Transverse colon (tissue), 4 donors: ENCODE results near the gene CLEC6A. TPM values are rescaled to one million over a fixed set of nuclear protein-coding genes. Genes with fewer than 3 reads are reported as not detected.
"Not testable (repeated sequence)": the region's sequence is repeated elsewhere in the genome, so short reads cannot be mapped to it uniquely, and the experiment has no call there.

Experiments used
- DNase-seq: peaks from one replicate; pipeline ENCODE4 v3.0.0-alpha.2; 2019
- H3K27ac ChIP-seq, 4 donors: fragments of 200-600 bp; sonication (generic); 2 replicates each; pipeline ENCODE4 v1.5.1; 2016 to 2018; ENCODE audit warnings: inconsistent platforms in 4 of 4
- H3K27me3 ChIP-seq: fragments of 200-600 bp; sonication (generic); 2 replicates; pipeline ENCODE4 v1.5.1; 2017; ENCODE audit warnings: inconsistent platforms
- H3K36me3 ChIP-seq, 4 donors: fragments of 200-600 bp; sonication (generic); 2 replicates each; pipeline ENCODE4 v1.5.1; 2017 to 2019; ENCODE audit warnings: inconsistent platforms in 4 of 4
- H3K4me1 ChIP-seq, 4 donors: fragments of 200-600 bp; sonication (generic); 2 replicates each; pipeline ENCODE4 v1.5.1; 2017 to 2020; ENCODE audit warnings: inconsistent platforms in 4 of 4
- H3K4me3 ChIP-seq, 4 donors: fragments of 200-600 bp; sonication (generic); 1 replicate in 1 of 4; 2 replicates in 3 of 4; pipeline versions ENCODE4 v1.5.1 to v1.6.1; 2017 to 2019; ENCODE audit warnings: inconsistent platforms in 4 of 4
- H3K9me3 ChIP-seq, 2 donors: fragments of 200-600 bp; sonication (generic); 2 replicates each; pipeline ENCODE4 v1.5.1; 2017 to 2019; ENCODE audit warnings: inconsistent platforms in 2 of 2
- EP300 ChIP-seq: sonication (generic); formaldehyde crosslinking; IDR thresholded peaks from one replicate; pipeline ENCODE4 v1.6.1; 2017; ENCODE audit warnings: antibody characterized with exemption, low read depth
- POLR2A ChIP-seq: fragments of 450-650 bp; IDR thresholded peaks from one replicate; pipeline ENCODE4 v1.6.1; 2016; ENCODE audit warnings: antibody characterized with exemption, mild to moderate bottlenecking, moderate library complexity
- POLR2AphosphoS5 ChIP-seq, 3 donors: sonication (generic); formaldehyde crosslinking; IDR thresholded peaks; one replicate each; pipeline ENCODE4 v1.6.1; 2016; ENCODE audit warnings: antibody characterized with exemption in 3 of 3
- WGBS, 2 donors: methylation state at CpG; one replicate each; pipeline ENCODE4 v1.1.5; 2018; ENCODE audit warnings: low coverage in 1 of 2; 5-methylcytosine and 5-hydroxymethylcytosine counted together
- in situ Hi-C, 4 donors: fragments of 200-750 bp; cut with MboI; loops; one replicate each; pipeline versions ENCODE4 v1.15.0 to v1.15.1; 2017; ENCODE audit warnings: low sequenced_read_pairs in 3 of 4, low pct_ligation_motif_present in 1 of 4, low pct_unique_long_range_greater_than_20kb in 1 of 4
- intact Hi-C: fragments of 100-400 bp; cut with DNase I; formaldehyde crosslinking; loops from one replicate; pipeline ENCODE4 v1.15.1; 2023; ENCODE audit warnings: low total_unique reads
- total RNA-seq, 4 donors: library from RNA; depleted of rRNA; stranded (reverse); fragments of >200 nt; gene quantifications; one replicate each; pipeline ENCODE4 v1.1.0, GENCODE V29; 2016
- TF ChIP-seq, protein P1 (sequence below), 5 experiments: fragments of 200-600 bp in 3 of 5; fragments of 450-650 bp in 2 of 5; sonication (generic) in 3 of 5; IDR thresholded peaks; 1 replicate in 2 of 5; 2 replicates in 3 of 5; pipeline ENCODE4 v1.5.1; 2016 to 2017; ENCODE audit warnings: antibody characterized with exemption in 5 of 5, inconsistent platforms in 3 of 5, mild to moderate bottlenecking in 2 of 5, moderate library complexity in 1 of 5

CLEC6A gene
- total RNA-seq, 4 donors from 2014 or later = not detected

DNA sequence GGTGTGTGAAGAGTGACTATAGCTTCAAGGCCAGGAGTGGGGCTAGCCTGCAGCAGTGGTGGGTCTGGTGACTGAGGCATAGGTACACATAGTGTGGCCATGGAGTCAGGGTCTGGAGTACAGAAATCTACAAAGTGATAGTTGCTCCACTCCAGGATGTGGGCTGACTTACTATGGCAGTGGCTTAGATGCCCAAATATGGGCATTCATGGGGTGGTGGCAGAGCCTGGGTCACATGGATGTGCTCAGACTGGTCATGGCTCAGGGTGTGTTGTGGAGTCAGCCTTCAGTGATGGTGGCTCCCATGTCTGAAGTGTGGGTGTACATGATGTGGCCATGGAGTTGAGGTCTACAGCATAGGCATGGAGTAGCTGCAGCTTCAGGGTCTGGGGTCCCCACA lies 27.3 kb downstream of the CLEC6A start:
- H3K36me3 ChIP-seq = no peaks in the 10 kb centered on the region
- H3K27ac ChIP-seq = no peak overlapping the region
- no peaks in the 10 kb centered on the region for H3K4me1 ChIP-seq
- TF ChIP-seq POLR2AphosphoS5 (IDR thresholded peaks at IDR 0.05) (no peak), EP300 (no peak), POLR2A (no peak)
- TF ChIP-seq, protein P1, sequence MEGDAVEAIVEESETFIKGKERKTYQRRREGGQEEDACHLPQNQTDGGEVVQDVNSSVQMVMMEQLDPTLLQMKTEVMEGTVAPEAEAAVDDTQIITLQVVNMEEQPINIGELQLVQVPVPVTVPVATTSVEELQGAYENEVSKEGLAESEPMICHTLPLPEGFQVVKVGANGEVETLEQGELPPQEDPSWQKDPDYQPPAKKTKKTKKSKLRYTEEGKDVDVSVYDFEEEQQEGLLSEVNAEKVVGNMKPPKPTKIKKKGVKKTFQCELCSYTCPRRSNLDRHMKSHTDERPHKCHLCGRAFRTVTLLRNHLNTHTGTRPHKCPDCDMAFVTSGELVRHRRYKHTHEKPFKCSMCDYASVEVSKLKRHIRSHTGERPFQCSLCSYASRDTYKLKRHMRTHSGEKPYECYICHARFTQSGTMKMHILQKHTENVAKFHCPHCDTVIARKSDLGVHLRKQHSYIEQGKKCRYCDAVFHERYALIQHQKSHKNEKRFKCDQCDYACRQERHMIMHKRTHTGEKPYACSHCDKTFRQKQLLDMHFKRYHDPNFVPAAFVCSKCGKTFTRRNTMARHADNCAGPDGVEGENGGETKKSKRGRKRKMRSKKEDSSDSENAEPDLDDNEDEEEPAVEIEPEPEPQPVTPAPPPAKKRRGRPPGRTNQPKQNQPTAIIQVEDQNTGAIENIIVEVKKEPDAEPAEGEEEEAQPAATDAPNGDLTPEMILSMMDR (IDR thresholded peaks at IDR 0.05) = no peak
- intact Hi-C loops = no loop called here
- H3K27me3 ChIP-seq = no peaks in the 10 kb centered on the region
- in situ Hi-C loops = no loop called here
- no peak for DNase-seq
- no peaks in the 10 kb centered on the region for H3K9me3 ChIP-seq
- H3K4me3 ChIP-seq = no peak overlapping the region

DNA sequence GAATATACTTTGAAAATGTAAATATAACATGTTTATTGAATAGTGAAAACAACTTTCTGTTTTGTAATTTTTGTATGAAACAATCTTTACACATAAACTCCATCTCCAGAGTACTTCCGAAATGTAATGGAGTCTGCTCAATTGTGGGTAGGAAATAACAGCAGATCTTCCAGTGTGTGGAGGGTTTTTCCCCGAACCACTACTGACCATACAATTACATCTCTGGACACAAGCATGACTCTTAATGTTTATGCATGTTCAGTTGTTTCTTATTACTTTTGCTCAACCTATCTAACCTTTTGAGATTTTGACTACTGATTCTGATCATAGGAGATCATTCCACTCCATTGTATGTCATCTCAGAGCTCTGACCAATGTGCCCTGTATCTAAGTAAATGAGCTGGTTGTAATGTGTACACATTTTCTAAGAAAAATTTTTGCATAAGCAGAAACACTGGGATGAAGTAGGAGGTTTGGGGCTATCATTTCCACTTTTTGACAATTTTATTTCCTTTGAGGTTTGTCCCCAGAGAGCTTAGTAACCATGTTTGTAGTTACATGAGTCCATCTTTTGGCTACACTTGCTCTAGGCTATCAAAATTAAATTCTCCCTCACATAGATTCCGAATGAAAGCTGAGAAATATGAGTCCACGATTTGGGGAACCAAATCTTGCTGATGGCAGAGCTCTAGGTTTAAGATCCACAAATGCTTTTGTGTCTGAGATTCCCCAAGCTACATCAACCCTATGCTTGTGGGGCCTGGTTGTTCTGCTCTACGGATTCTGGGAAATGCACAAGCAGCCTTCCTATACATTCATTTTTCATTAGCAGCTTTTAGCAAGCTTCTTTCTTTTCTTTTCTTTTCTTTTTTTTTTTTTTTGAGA lies 36.1 kb downstream of the CLEC6A start:
- DNase-seq = no peak
- 80% methylated on average over 4 to 5 of the region's 5 CpGs for WGBS, 2 donors
- no peaks in the 10 kb centered on the region for H3K4me1 ChIP-seq
- no peaks in the 10 kb centered on the region for H3K9me3 ChIP-seq
- no peaks in the 10 kb centered on the region for H3K27me3 ChIP-seq
- H3K27ac ChIP-seq = no peak overlapping the region
- H3K36me3 ChIP-seq = no peaks in the 10 kb centered on the region
- TF ChIP-seq EP300 = no peak
- intact Hi-C loops = no loop called here
- no peak overlapping the region for H3K4me3 ChIP-seq
- in situ Hi-C loops = no loop called here

DNA sequence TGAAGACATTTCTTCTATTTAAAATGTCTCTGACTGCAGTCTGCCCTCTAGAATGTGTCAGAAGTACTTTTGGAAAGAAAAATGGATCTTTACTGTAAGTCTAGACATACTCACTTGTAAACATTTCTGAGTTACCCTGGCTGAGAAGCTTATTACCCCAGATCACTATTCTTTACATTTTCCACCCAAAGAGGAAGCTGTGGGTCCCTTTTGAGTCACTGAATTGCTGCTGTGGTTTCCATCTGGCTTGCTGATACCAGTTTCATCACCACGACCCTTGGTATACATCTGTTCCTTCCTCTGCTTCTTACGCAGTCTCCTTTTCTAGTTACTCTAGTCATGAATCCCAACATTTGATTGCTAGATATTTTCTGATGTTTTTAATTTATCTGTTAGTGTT lies 37.3 kb downstream of the CLEC6A start:
- intact Hi-C loops (no loop called here), in situ Hi-C loops (no loop called here)
- no peak for DNase-seq
- WGBS, 2 donors = 52 to 62% methylated on average over 1 of the region's 2 CpGs
- Histone ChIP-seq H3K27me3 (no peaks in the 10 kb centered on the region), H3K9me3 (no peaks in the 10 kb centered on the region), H3K4me1 (no peaks in the 10 kb centered on the region), H3K27ac (no peak overlapping the region), H3K4me3 (no peak overlapping the region), H3K36me3 (no peaks in the 10 kb centered on the region)
- TF ChIP-seq POLR2A = no peak
- no peak for TF ChIP-seq POLR2AphosphoS5 (IDR thresholded peaks at IDR 0.05)
- TF ChIP-seq, protein P1 (IDR thresholded peaks at IDR 0.05) = no peak
- no peak for TF ChIP-seq EP300

DNA sequence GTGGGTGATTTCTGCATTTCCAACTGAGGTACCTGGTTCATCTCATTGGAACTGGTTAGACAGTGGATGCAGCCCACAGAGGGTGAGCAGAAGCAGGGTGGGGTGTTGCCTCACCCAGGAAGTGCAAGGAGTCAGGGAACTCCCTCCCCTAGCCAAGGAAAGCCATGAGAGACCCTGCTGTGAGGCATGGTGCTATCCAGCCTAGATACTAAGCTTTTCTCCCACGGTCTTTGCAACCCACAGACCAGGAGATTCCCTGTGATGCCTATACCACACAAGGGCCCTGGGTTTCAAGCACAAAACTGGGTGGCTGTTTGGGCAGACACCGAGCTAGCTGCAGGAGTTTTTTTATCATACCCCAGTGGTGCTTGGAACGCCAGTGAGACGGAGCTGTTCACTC lies 39.9 kb downstream of the CLEC6A start:
- 80% methylated on average over 4 of the region's 4 CpGs; no CpG with 5 or more reads in 1 of the 2 donors for WGBS, 2 donors
- H3K27ac ChIP-seq, DNase-seq, H3K9me3 ChIP-seq, H3K36me3 ChIP-seq, H3K27me3 ChIP-seq, in situ Hi-C loops, H3K4me1 ChIP-seq, H3K4me3 ChIP-seq, intact Hi-C loops: not testable (repeated sequence)

DNA sequence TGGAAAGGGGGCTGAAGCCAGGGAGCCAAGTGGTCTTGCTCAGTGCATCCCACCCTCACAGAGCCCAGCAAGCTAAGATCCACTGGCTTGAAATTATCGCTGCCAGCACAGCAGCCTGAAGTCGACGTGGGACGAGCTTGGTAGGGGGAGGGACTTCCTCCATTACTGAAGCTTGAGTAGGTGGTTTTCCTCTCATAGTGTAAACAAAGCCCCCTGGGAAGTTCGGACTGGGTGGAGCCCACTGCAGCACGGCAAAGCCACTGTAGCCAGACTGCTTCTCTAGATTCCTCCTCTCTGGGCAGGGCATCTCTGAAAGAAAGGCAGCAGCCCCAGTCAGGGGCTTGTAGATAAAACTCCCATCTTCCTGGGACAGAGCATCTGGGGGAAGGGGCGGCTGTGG lies 40.3 kb downstream of the CLEC6A start:
- H3K36me3 ChIP-seq, intact Hi-C loops, H3K9me3 ChIP-seq, H3K4me3 ChIP-seq, in situ Hi-C loops, H3K27ac ChIP-seq, H3K27me3 ChIP-seq, DNase-seq, H3K4me1 ChIP-seq: not testable (repeated sequence)
- 61 to 100% methylated on average over 1 to 7 of the region's 7 CpGs for WGBS, 2 donors

DNA sequence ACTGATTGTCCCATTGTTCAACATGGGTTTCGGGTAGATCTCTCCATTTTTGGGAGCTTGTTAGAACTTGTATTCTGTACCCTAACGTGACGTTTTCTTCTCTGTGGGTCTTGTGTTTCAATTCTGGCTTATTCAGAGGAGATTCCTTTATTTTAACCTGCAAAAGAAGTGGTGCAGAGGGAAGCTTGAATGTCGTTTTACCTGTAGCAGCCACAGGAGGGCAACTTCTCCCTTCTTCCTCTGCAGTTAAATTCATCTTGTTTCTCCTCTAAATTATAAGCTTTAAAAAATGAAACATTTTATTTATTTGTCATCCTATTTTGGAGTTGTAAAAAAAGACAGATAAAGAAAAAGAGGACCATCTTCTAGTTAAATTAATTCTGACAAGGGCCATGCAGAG lies 43.9 kb downstream of the CLEC6A start:
- intact Hi-C loops (no loop called here), in situ Hi-C loops (no loop called here)
- no peak for TF ChIP-seq POLR2A
- no peak for TF ChIP-seq EP300
- no peak for TF ChIP-seq POLR2AphosphoS5 (IDR thresholded peaks at IDR 0.05)
- TF ChIP-seq, protein P1 (IDR thresholded peaks at IDR 0.05) = no peak
- no peak for DNase-seq
- no peaks in the 10 kb centered on the region for H3K27me3 ChIP-seq
- whole genome bisulfite sequencing, 2 donors = 40 to 55% methylated on average over 4 of the region's 4 CpGs
- H3K27ac ChIP-seq = no peak overlapping the region
- no peaks in the 10 kb centered on the region for H3K9me3 ChIP-seq
- no peak overlapping the region for H3K4me3 ChIP-seq
- no peaks in the 10 kb centered on the region for H3K36me3 ChIP-seq
- no peaks in the 10 kb centered on the region for H3K4me1 ChIP-seq
